ENCODE measurements around the gene BACE2.
"Not testable (repeated sequence)": the region's sequence is repeated elsewhere in the genome, so short reads cannot be mapped to it uniquely, and the experiment has no call there.

GRCh38 chr21:41313285-41314164 lies 145.6 kb downstream of the BACE2 start:
- TF ChIP-seq POLR2AphosphoS5 (IDR thresholded peaks at IDR 0.05); TAF1 (IDR thresholded peaks at IDR 0.05; ENCODE audit: low read depth); CTCF (IDR thresholded peaks at IDR 0.05; ENCODE audit: poor library complexity, severe bottlenecking); REST (IDR thresholded peaks at IDR 0.05; ENCODE audit: borderline replicate concordance): not testable (repeated sequence)
